HepG2 (cell line): ENCODE measurements around the gene NUBP1. TPM values are rescaled to one million over a fixed set of nuclear protein-coding genes. Genes with fewer than 3 reads are reported as not detected.

Experiments used
- ATAC-seq: fragments of 200-7000 bp; cut with Tn5 transposase; 3 replicates; pipeline ENCODE4 v1.9.1; 2020; ENCODE audit warnings: mild to moderate bottlenecking, moderate library complexity
- BruUV-seq: library from RNA; stranded (reverse); fragments of 400-500 nt; replicated peaks from 2 replicates; lab custom pipeline; 2021; lab: Mats Ljungman, UMichigan
- CTCF ChIA-PET: fragments of 300-600 bp; formaldehyde crosslinking; extraction: SDS; loops from one replicate; lab custom pipeline; 2021; ENCODE audit warnings: low total read pairs, inconsistent platforms, low intra/inter-chr PET ratio; lab: Yijun Ruan, JAX
- POLR2A ChIA-PET: fragments of 350-600 bp; sonication (Branson Sonifier 250); formaldehyde crosslinking; loops from one replicate; lab custom pipeline; 2020; ENCODE audit warnings: antibody characterized with exemption, inconsistent platforms; lab: Yijun Ruan, JAX
- DNase-seq: peaks from one replicate; pipeline ENCODE4 v3.0.0-alpha.2; 2015; ENCODE audit warnings: low spot score
- FAIRE-seq: peaks from 3 replicates; lab custom pipeline; 2011; peaks lifted over from hg19 to GRCh38; lab: Jason Lieb, UNC
- H2AFZ ChIP-seq: one replicate; pipeline ENCODE4 v1.6.1; 2011; ENCODE audit warnings: low read length, inconsistent platforms
- H3K27ac ChIP-seq: fragments of 300-600 bp; 3 replicates; pipeline ENCODE4 v1.8.0; 2011; ENCODE audit warnings: mixed run types, mild to moderate bottlenecking, mixed read lengths, low read length, inconsistent platforms; ENCODE audit not compliant: insufficient read depth; ENCODE audit errors: extremely low read length
- H3K27me3 ChIP-seq, 2 experiments: fragments of 200-600 bp in 1 of 2; 2 replicates in 1 of 2; 3 replicates in 1 of 2; pipeline versions ENCODE4 v1.6.0 to v1.8.0; 2011; ENCODE audit warnings: low read length in 2 of 2, mild to moderate bottlenecking in 2 of 2, moderate library complexity in 2 of 2, inconsistent platforms in 1 of 2; ENCODE audit not compliant: insufficient read depth in 2 of 2, control insufficient read depth in 1 of 2
- H3K36me3 ChIP-seq, 2 experiments: fragments of 200-600 bp in 1 of 2; replicated peaks in 1 of 2; 2 replicates in 1 of 2; 3 replicates in 1 of 2; pipeline versions ENCODE4 v1.5.1 to v1.8.0; 2011; ENCODE audit warnings: low read length in 2 of 2, inconsistent platforms in 1 of 2; ENCODE audit not compliant: insufficient read depth in 2 of 2, control insufficient read depth in 1 of 2
- H3K4me1 ChIP-seq: 2 replicates; pipeline ENCODE4 v1.5.1; 2012; ENCODE audit warnings: low read length, inconsistent platforms; ENCODE audit not compliant: insufficient read depth
- H3K4me2 ChIP-seq: 2 replicates; pipeline ENCODE4 v1.6.0; 2011; ENCODE audit warnings: low read depth, low read length, inconsistent platforms
- H3K4me3 ChIP-seq, 3 experiments: fragments of 200-600 bp in 1 of 3; sonication (generic), shearing (Covaris generic) in 1 of 3; replicated peaks in 1 of 3; 2 replicates each; pipeline ENCODE4 v1.5.1; 2011 to 2016; ENCODE audit warnings: low read length in 3 of 3, inconsistent platforms in 2 of 3, low read depth in 2 of 3, mild to moderate bottlenecking in 2 of 3, control low read depth in 1 of 3, mixed read lengths in 1 of 3; ENCODE audit not compliant: insufficient read depth in 1 of 3
- H3K79me2 ChIP-seq: one replicate; pipeline ENCODE4 v1.6.1; 2011; ENCODE audit warnings: low read length, inconsistent platforms; ENCODE audit not compliant: insufficient read depth
- H3K9ac ChIP-seq: 2 replicates; pipeline ENCODE4 v1.6.0; 2011; ENCODE audit warnings: mild to moderate bottlenecking, low read depth, low read length, inconsistent platforms; ENCODE audit not compliant: insufficient read depth
- H3K9me3 ChIP-seq: 2 replicates; pipeline ENCODE4 v1.5.1; 2012; ENCODE audit warnings: mild to moderate bottlenecking, low read length
- H4K20me1 ChIP-seq: 2 replicates; pipeline ENCODE4 v1.6.0; 2011; ENCODE audit warnings: inconsistent platforms, mild to moderate bottlenecking, low read length, moderate library complexity; ENCODE audit not compliant: insufficient read depth
- ARNT2 ChIP-seq: sonication (generic); formaldehyde crosslinking; IDR thresholded peaks from 2 replicates; pipeline ENCODE4 v1.8.0; 2022; ENCODE audit warnings: mild to moderate bottlenecking, low read depth, missing genetic modification reagents, moderate library complexity
- PPARG ChIP-seq: conservative IDR thresholded peaks from 2 replicates; pipeline ENCODE4 v1.6.1; 2016; ENCODE audit warnings: missing biosample characterization, missing genetic modification reagents
- SALL2 ChIP-seq: sonication (generic); formaldehyde crosslinking; IDR thresholded peaks from 2 replicates; pipeline ENCODE4 v1.8.1; 2023; ENCODE audit warnings: mild to moderate bottlenecking, missing genetic modification reagents, inconsistent platforms
- SAP130 ChIP-seq: IDR thresholded peaks from 2 replicates; pipeline ENCODE4 v1.6.1; 2016; ENCODE audit warnings: low read depth
- SMARCE1 ChIP-seq: fragments of 450-650 bp; IDR thresholded peaks from 2 replicates; pipeline ENCODE4 v1.6.1; 2017; ENCODE audit warnings: borderline replicate concordance
- SMYD3 ChIP-seq: sonication (generic); formaldehyde crosslinking; IDR thresholded peaks from 2 replicates; pipeline ENCODE4 v1.8.1; 2023; ENCODE audit warnings: mild to moderate bottlenecking, missing genetic modification reagents
- SP140L ChIP-seq: sonication (generic); formaldehyde crosslinking; IDR thresholded peaks from 2 replicates; pipeline ENCODE4 v1.4.0; 2020; ENCODE audit warnings: missing genetic modification reagents, borderline replicate concordance
- THAP9 ChIP-seq: sonication (generic); formaldehyde crosslinking; IDR thresholded peaks from 2 replicates; pipeline ENCODE4; 2020; ENCODE audit warnings: missing genetic modification reagents, mild to moderate bottlenecking, borderline replicate concordance
- ZBED4 ChIP-seq: sonication (generic); formaldehyde crosslinking; IDR thresholded peaks from 2 replicates; pipeline ENCODE4 v1.4.0; 2020; ENCODE audit warnings: missing genetic modification reagents, borderline replicate concordance
- ZBTB2 ChIP-seq: sonication (generic); formaldehyde crosslinking; IDR thresholded peaks from 2 replicates; pipeline ENCODE4 v1.8.0; 2022; ENCODE audit warnings: low read depth, missing genetic modification reagents
- ZBTB21 ChIP-seq: sonication (generic); formaldehyde crosslinking; IDR thresholded peaks from 2 replicates; pipeline ENCODE4 v1.4.0; 2020; ENCODE audit warnings: missing genetic modification reagents
- ZKSCAN8 ChIP-seq: IDR thresholded peaks from 2 replicates; pipeline ENCODE4 v1.6.1; 2016; ENCODE audit warnings: borderline replicate concordance, missing genetic modification reagents, missing compliant biosample characterization
- ZNF282 ChIP-seq: fragments of 450-650 bp; IDR thresholded peaks from 2 replicates; pipeline ENCODE4 v1.6.1; 2018; ENCODE audit not compliant: partially characterized antibody
- ZNF432 ChIP-seq: sonication (generic); formaldehyde crosslinking; IDR thresholded peaks from 2 replicates; pipeline ENCODE4 v1.5.0; 2020; ENCODE audit warnings: missing genetic modification reagents, mild to moderate bottlenecking, borderline replicate concordance
- ZNF510 ChIP-seq: sonication (generic); formaldehyde crosslinking; IDR thresholded peaks from 2 replicates; pipeline ENCODE4 v1.4.0; 2020; ENCODE audit warnings: low read depth, mild to moderate bottlenecking, missing genetic modification reagents
- ZNF580 ChIP-seq: IDR thresholded peaks from 2 replicates; pipeline ENCODE4 v1.6.1; 2016; ENCODE audit warnings: low read depth, borderline replicate concordance
- WGBS: methylation state at CpG from one replicate; pipeline ENCODE4 v1.1.6; 2017; ENCODE audit warnings: low lambda C conversion rate; 5-methylcytosine and 5-hydroxymethylcytosine counted together
- in situ Hi-C: cut with HindIII; loops from 2 replicates; pipeline ENCODE4 v1.10.0; 2017; ENCODE audit warnings: low pct_unique_long_range_greater_than_20kb; ENCODE audit not compliant: extremely low pct_ligation_motif_present
- intact Hi-C: fragments of 100-400 bp; cut with micrococcal nuclease; formaldehyde crosslinking; loops from one replicate; pipeline ENCODE4 v1.10.0; 2022; ENCODE audit not compliant: unreplicated experiment
- polyA plus RNA-seq, 8 experiments: library from polyadenylated mRNA; depleted of rRNA in 3 of 8; stranded (reverse) in 7 of 8; unstranded in 1 of 8; fragments of >200 nt; fragmentation: Illumina TruSeq in 4 of 8; extraction: Trizol in 4 of 8; gene quantifications; 2 replicates each; pipeline versions ENCODE4 v1.2.1 to v1.2.3, GENCODE V29; 2011 to 2016; ENCODE audit warnings: low read depth in 4 of 8, missing spikeins in 1 of 8, mixed read lengths in 1 of 8; ENCODE audit not compliant: insufficient read depth in 1 of 8
- total RNA-seq, 5 experiments: library from RNA; depleted of rRNA; stranded (reverse); fragments of >200 nt; fragmentation: Illumina TruSeq; extraction: Trizol; gene quantifications; 2 replicates each; pipeline ENCODE4 v1.2.3, GENCODE V29; 2016; ENCODE audit warnings: low read depth in 1 of 5

Gene NUBP1
- total and polyA plus RNA-seq, 2 of the 13 experiments (the other 11 are each of a cell fraction or from before 2014, with no cell fraction given), result 53.5 to 70.4 TPM

GRCh38 chr16:10708969-10709368 is 34.7 kb upstream of the NUBP1 start:
- no peaks in the 10 kb centered on the region for H3K4me1 ChIP-seq
- H3K4me2 ChIP-seq, result no peak overlapping the region
- BruUV-seq, result no TSS peak
- H2AFZ ChIP-seq, result no peak overlapping the region
- no peaks in the 10 kb centered on the region for H3K79me2 ChIP-seq
- in situ Hi-C loops (no loop called here), intact Hi-C loops (no loop called here)
- no peak for ATAC-seq
- no peak overlapping the region for H3K27ac ChIP-seq
- CTCF ChIA-PET, result no interaction called here
- H3K9me3 ChIP-seq, result peaks cover 11% of the 10 kb centered on the region; the same call in 1 of the 2 replicates
- no peak for FAIRE-seq
- H4K20me1 ChIP-seq, result no peaks in the 10 kb centered on the region
- H3K36me3 ChIP-seq, result no peaks in the 10 kb centered on the region
- DNase-seq, result no peak
- H3K27me3 ChIP-seq, result no peaks in the 10 kb centered on the region
- H3K4me3 ChIP-seq, result no peak overlapping the region
- WGBS, result 23% methylated on average over 4 of the region's 4 CpGs
- no peak overlapping the region for H3K9ac ChIP-seq
- POLR2A ChIA-PET, result no interaction called here
- no peak for TF ChIP-seq PPARG
- TF ChIP-seq ZKSCAN8 (CRISPR knock-in tag), result no peak
- TF ChIP-seq ZNF580 (CRISPR knock-in tag), result no peak
- TF ChIP-seq SP140L (CRISPR knock-in tag), result no peak
- no peak for TF ChIP-seq SMARCE1
- TF ChIP-seq ARNT2 (CRISPR knock-in tag), result no peak
- no peak for TF ChIP-seq ZNF432
- TF ChIP-seq THAP9, result no peak
- no peak for TF ChIP-seq ZBTB21 (CRISPR knock-in tag)
- TF ChIP-seq ZBED4 (CRISPR knock-in tag), result no peak
- TF ChIP-seq SALL2, result no peak
- TF ChIP-seq SAP130 (CRISPR knock-in tag), result no peak
- no peak for TF ChIP-seq ZNF282
- no peak for TF ChIP-seq SMYD3 (CRISPR knock-in tag)
- no peak for TF ChIP-seq ZNF510 (CRISPR knock-in tag)
- no peak for TF ChIP-seq ZBTB2 (CRISPR knock-in tag)
